OCI-LY7 (cell line): ENCODE data around the gene TSPAN10. TPM values are rescaled to one million over a fixed set of nuclear protein-coding genes. Genes with fewer than 3 reads are reported as not detected.

Source experiments
- BruUV-seq: library from RNA; stranded (reverse); fragments of 400-500 nt; replicated peaks from 2 replicates; lab custom pipeline; 2021; lab: Mats Ljungman, UMichigan
- CTCF ChIA-PET: fragments of 300-600 bp; sonication (Branson Sonifier 250); formaldehyde crosslinking; loops from one replicate; lab custom pipeline; 2022; ENCODE audit warnings: antibody characterized with exemption; ENCODE audit not compliant: unreplicated experiment; lab: Charles Lee
- POLR2A ChIA-PET: fragments of 300-600 bp; sonication (Branson Sonifier 250); formaldehyde crosslinking; loops from one replicate; lab custom pipeline; 2022; ENCODE audit warnings: antibody characterized with exemption; lab: Charles Lee
- DNase-seq: peaks from one replicate; pipeline ENCODE4 v3.0.0-alpha.2; 2015; ENCODE audit warnings: low spot score
- H2AFZ ChIP-seq: fragments of 200-600 bp; sonication (generic), shearing (Covaris generic); 2 replicates; pipeline ENCODE4 v1.6.1; 2014; ENCODE audit warnings: mild to moderate bottlenecking, antibody characterized with exemption, low read length, moderate library complexity
- H3K27ac ChIP-seq: fragments of 200-600 bp; sonication (generic); 2 replicates; pipeline ENCODE4 v1.5.1; 2014; ENCODE audit warnings: mixed run types, low read depth, mild to moderate bottlenecking, moderate library complexity, low read length, inconsistent platforms; ENCODE audit not compliant: poor library complexity, severe bottlenecking
- H3K36me3 ChIP-seq: fragments of 200-600 bp; sonication (generic); 2 replicates; pipeline ENCODE4 v1.6.1; 2014; ENCODE audit warnings: mild to moderate bottlenecking, antibody characterized with exemption, low read length, moderate library complexity, mixed read lengths; ENCODE audit not compliant: insufficient read depth
- H3K4me1 ChIP-seq: fragments of 200-600 bp; sonication (generic); 2 replicates; pipeline ENCODE4 v1.5.1; 2014; ENCODE audit warnings: mild to moderate bottlenecking, low read length; ENCODE audit not compliant: insufficient read depth, poor library complexity, severe bottlenecking
- H3K4me2 ChIP-seq: fragments of 200-600 bp; sonication (generic); 2 replicates; pipeline ENCODE4 v1.6.1; 2014; ENCODE audit warnings: mild to moderate bottlenecking, low read length
- H3K4me3 ChIP-seq: fragments of 200-600 bp; sonication (generic); 2 replicates; pipeline ENCODE4 v1.5.1; 2014; ENCODE audit warnings: mild to moderate bottlenecking, low read depth, low read length; ENCODE audit not compliant: poor library complexity, severe bottlenecking
- H3K79me2 ChIP-seq: fragments of 200-600 bp; sonication (generic); 2 replicates; pipeline ENCODE4 v1.6.1; 2016; ENCODE audit warnings: low read depth, mild to moderate bottlenecking, low read length, moderate library complexity, mixed read lengths; ENCODE audit not compliant: insufficient read depth
- H3K9me2 ChIP-seq: fragments of 200-600 bp; sonication (generic); 2 replicates; pipeline ENCODE4 v1.6.1; 2016; ENCODE audit warnings: mild to moderate bottlenecking, low read length, mixed read lengths; ENCODE audit not compliant: insufficient read depth
- H3K9me3 ChIP-seq: fragments of 200-600 bp; sonication (generic); 2 replicates; pipeline ENCODE4 v1.6.1; 2014; ENCODE audit warnings: mild to moderate bottlenecking, mixed run types, low read length, mixed read lengths
- H4K20me1 ChIP-seq: fragments of 200-600 bp; sonication (generic); 2 replicates; pipeline ENCODE4 v1.6.1; 2014; ENCODE audit warnings: mild to moderate bottlenecking, antibody characterized with exemption, low read length, moderate library complexity, mixed read lengths; ENCODE audit not compliant: insufficient read depth
- CTCF ChIP-seq: fragments of 200-600 bp; sonication (generic); conservative IDR thresholded peaks from 2 replicates; pipeline ENCODE4 v1.5.1; 2014; ENCODE audit warnings: mild to moderate bottlenecking, antibody characterized with exemption, low read length, moderate library complexity, mixed read lengths
- EZH2phosphoT487 ChIP-seq: fragments of 200-600 bp; sonication (generic); IDR thresholded peaks from 2 replicates; pipeline ENCODE4 v1.6.1; 2018; ENCODE audit warnings: low read depth, borderline replicate concordance, mild to moderate bottlenecking, mixed run types, antibody characterized with exemption, low read length, moderate library complexity, mixed read lengths
- intact Hi-C: fragments of 100-400 bp; cut with micrococcal nuclease; formaldehyde crosslinking; loops from one replicate; pipeline ENCODE4 v1.10.0; 2022; ENCODE audit not compliant: unreplicated experiment
- total RNA-seq, 2 experiments: library from RNA; depleted of rRNA in 1 of 2; stranded (reverse); fragments of >200 nt in 1 of 2; shearing (Covaris generic) in 1 of 2; gene quantifications; 2 replicates each; pipeline ENCODE4 v1.2.3, GENCODE V29; 2014 to 2022

TSPAN10 gene
- total RNA-seq, 2 experiments from 2014 or later = 0.95 to 2.4 TPM

- BruUV-seq = TSS peak; percentile 34
- no peak overlapping the region for H3K4me3 ChIP-seq
- H3K9me3 ChIP-seq = no peaks in the 10 kb centered on the region
- ChIA-PET POLR2A (no interaction called here), CTCF (no interaction called here)
- H3K27ac ChIP-seq = no peak overlapping the region
- no peaks in the 10 kb centered on the region for H4K20me1 ChIP-seq
- no peaks in the 10 kb centered on the region for H3K9me2 ChIP-seq
- no peak for DNase-seq
- H3K4me1 ChIP-seq = no peaks in the 10 kb centered on the region
- no peak overlapping the region for H2AFZ ChIP-seq
- H3K79me2 ChIP-seq = no peaks in the 10 kb centered on the region
- H3K36me3 ChIP-seq = peaks cover 95% of the 10 kb centered on the region
- no peak for TF ChIP-seq CTCF
- no peak for TF ChIP-seq EZH2phosphoT487
- intact Hi-C loops = no loop called here
- no peak overlapping the region for H3K4me2 ChIP-seq
These were observed 27.3 kb upstream of the TSPAN10 start for GRCh38 chr17:81609541-81610311.

- H3K9me2 ChIP-seq = no peaks in the 10 kb centered on the region
- no peak for TF ChIP-seq EZH2phosphoT487
- no peak for TF ChIP-seq CTCF
- H3K4me2 ChIP-seq = no peak overlapping the region
- no peak overlapping the region for H2AFZ ChIP-seq
- intact Hi-C loops = no loop called here
- BruUV-seq = TSS peak; percentile 21
- no peak for DNase-seq
- no peak overlapping the region for H3K4me3 ChIP-seq
- ChIA-PET CTCF (no interaction called here), POLR2A (no interaction called here)
- H3K36me3 ChIP-seq = peaks cover 96% of the 10 kb centered on the region
- H3K79me2 ChIP-seq = peaks cover 14% of the 10 kb centered on the region; the same call in 1 of the 2 replicates
- H3K4me1 ChIP-seq = no peaks in the 10 kb centered on the region
- no peak overlapping the region for H3K27ac ChIP-seq
- H3K9me3 ChIP-seq = no peaks in the 10 kb centered on the region
- no peaks in the 10 kb centered on the region for H4K20me1 ChIP-seq
These were observed 24.6 kb upstream of the TSPAN10 start for GRCh38 chr17:81612172-81612970.
